Measurements from ENCODE around the gene FHAD1. TPM values are rescaled to one million over a fixed set of nuclear protein-coding genes. Genes with fewer than 3 reads are reported as not detected.

FHAD1 gene
- total and polyA plus RNA-seq, 10 of the 15 experiments (the other 5 are each of a cell fraction or from before 2014, with no cell fraction given) = 0.09 to 1.0 (median 0.32) TPM; not detected in 2

DNA sequence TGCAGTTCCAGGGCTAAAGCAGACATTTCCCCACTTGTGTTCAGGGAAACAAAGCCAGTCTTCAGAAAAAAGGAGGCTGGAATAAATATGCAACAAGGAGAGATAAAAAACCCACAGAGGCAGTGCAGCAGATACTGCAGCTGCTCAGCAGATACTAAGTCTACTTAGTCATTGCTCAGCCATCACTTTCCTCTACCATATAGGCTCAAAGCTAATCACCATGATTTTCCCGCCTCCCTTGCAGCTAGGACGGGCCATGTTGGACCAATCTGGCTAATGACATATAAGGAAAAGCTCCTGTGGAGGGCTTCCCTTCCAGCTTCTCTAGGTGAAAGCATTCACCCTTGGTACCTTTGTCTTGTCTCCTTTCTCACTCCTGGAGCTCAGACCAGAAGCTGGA is 152.7 kb downstream of the FHAD1 start (continued):
- TF ChIP-seq IRF4 (IDR thresholded peaks at IDR 0.05; ENCODE audit: low read depth, low read length) = no peak

DNA sequence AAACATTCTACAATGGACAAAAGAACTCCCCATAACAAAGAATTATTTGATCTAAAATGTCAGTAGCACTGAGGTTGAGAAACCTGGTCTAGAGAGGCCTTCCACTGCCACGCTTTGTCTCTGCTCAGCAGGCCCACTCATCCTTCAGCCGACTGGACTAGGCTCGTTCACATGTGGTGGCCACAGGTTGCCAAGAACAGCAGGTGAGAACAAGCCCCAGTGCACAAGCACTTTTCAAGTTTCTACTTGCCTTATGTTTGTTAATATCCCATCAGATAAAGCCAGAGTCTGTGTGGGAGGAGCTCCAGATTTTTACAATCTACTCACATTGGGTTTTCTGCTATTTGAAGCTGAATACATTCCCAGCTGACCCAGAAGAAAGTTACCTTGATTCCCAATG is 153.6 kb downstream of the FHAD1 start:
- no TSS peak for BruUV-seq (replicated peaks)
- Histone ChIP-seq H3K4me1 (ENCODE audit: control insufficient read depth, insufficient read depth, low read length) (no peaks in the 10 kb centered on the region), H3K4me2 (ENCODE audit: control insufficient read depth, insufficient read depth) (no peak overlapping the region), H2AFZ (ENCODE audit: control insufficient read depth, low read depth, low read length) (no peak overlapping the region), H3K36me3 (ENCODE audit: control insufficient read depth in 2 of 2, insufficient read depth in 2 of 2, low read length in 1 of 2) (no peaks in the 10 kb centered on the region), H3K79me2 (ENCODE audit: control insufficient read depth, insufficient read depth, low read length) (no peaks in the 10 kb centered on the region), H3K9me3 (replicated peaks; ENCODE audit: control insufficient read depth, insufficient read depth, low read length) (no peaks in the 10 kb centered on the region; the same call in 2 of the 3 replicates), H3K4me3 (no peak overlapping the region), H3K27ac (ENCODE audit: control insufficient read depth, insufficient read depth) (no peak overlapping the region), H3K9ac (ENCODE audit: control insufficient read depth, insufficient read depth, low read length) (no peak overlapping the region), H3K27me3 (replicated peaks in 1 of 2; ENCODE audit: control insufficient read depth in 2 of 2, insufficient read depth in 2 of 2, low read length in 1 of 2) (no peaks in the 10 kb centered on the region), H4K20me1 (ENCODE audit: control insufficient read depth, insufficient read depth) (no peaks in the 10 kb centered on the region)
- 49% methylated on average over 3 of the region's 3 CpGs for WGBS (ENCODE audit: insufficient coverage, insufficient replicate concordance, low lambda C conversion rate, missing lambda C conversion rate)
- DNase-seq (ENCODE audit: low read depth, low spot score) (no peak), ATAC-seq (no peak), FAIRE-seq (no peak)
- POLR2A ChIA-PET = no interaction called here
- intact Hi-C loops (cut with micrococcal nuclease; ENCODE audit: unreplicated experiment) = no loop called here
- RAD21 ChIA-PET (ENCODE audit: unreplicated experiment) = interaction anchor here (1.4 kb wide), 1 partner anchor 19 kb away, joined by 3 read pairs; no protein-coding TSS in a partner anchor
- SMC1A ChIA-PET (ENCODE audit: uncharacterized antibody, unreplicated experiment) = no interaction called here
- in situ Hi-C loops (cut with MboI) = no loop called here
- CTCF ChIA-PET = interaction anchor here (1.1 to 1.7 kb wide), 2 partner anchors 31 to 80 kb away, joined by 3 to 4 read pairs; no protein-coding TSS in a partner anchor
- TF ChIP-seq, protein P1, sequence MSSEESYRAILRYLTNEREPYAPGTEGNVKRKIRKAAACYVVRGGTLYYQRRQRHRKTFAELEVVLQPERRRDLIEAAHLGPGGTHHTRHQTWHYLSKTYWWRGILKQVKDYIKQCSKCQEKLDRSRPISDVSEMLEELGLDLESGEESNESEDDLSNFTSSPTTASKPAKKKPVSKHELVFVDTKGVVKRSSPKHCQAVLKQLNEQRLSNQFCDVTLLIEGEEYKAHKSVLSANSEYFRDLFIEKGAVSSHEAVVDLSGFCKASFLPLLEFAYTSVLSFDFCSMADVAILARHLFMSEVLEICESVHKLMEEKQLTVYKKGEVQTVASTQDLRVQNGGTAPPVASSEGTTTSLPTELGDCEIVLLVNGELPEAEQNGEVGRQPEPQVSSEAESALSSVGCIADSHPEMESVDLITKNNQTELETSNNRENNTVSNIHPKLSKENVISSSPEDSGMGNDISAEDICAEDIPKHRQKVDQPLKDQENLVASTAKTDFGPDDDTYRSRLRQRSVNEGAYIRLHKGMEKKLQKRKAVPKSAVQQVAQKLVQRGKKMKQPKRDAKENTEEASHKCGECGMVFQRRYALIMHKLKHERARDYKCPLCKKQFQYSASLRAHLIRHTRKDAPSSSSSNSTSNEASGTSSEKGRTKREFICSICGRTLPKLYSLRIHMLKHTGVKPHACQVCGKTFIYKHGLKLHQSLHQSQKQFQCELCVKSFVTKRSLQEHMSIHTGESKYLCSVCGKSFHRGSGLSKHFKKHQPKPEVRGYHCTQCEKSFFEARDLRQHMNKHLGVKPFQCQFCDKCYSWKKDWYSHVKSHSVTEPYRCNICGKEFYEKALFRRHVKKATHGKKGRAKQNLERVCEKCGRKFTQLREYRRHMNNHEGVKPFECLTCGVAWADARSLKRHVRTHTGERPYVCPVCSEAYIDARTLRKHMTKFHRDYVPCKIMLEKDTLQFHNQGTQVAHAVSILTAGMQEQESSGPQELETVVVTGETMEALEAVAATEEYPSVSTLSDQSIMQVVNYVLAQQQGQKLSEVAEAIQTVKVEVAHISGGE (CRISPR knock-in tag; IDR thresholded peaks at IDR 0.05) = no peak
- TF ChIP-seq NFXL1 (IDR thresholded peaks at IDR 0.05; ENCODE audit: borderline replicate concordance) (no peak), EZH2 (IDR thresholded peaks at IDR 0.05; ENCODE audit: borderline replicate concordance, control insufficient read depth, low read depth, low read length) (no peak), POLR2A (IDR thresholded peaks at IDR 0.05; ENCODE audit: low read depth, low read length) (no peak), TAF1 (IDR thresholded peaks at IDR 0.05; ENCODE audit: borderline replicate concordance, low read depth, low read length) (no peak), BACH1 (IDR thresholded peaks at IDR 0.05; ENCODE audit: borderline replicate concordance) (no peak), FOXM1 (IDR thresholded peaks at IDR 0.05; ENCODE audit: low read depth, low read length) (no peak), TARDBP (IDR thresholded peaks at IDR 0.05; ENCODE audit: borderline replicate concordance) (no peak), ESRRA (IDR thresholded peaks at IDR 0.05; ENCODE audit: low read length) (no peak), RB1 (IDR thresholded peaks at IDR 0.05; ENCODE audit: borderline replicate concordance) (no peak), CBFB (IDR thresholded peaks at IDR 0.05; ENCODE audit: low read depth) (no peak), MXI1 (IDR thresholded peaks at IDR 0.05; ENCODE audit: low read depth, low read length) (no peak), POU2F2 (IDR thresholded peaks at IDR 0.05; ENCODE audit: borderline replicate concordance, low read depth, low read length) (no peak), TCF7 (IDR thresholded peaks at IDR 0.05; ENCODE audit: borderline replicate concordance) (no peak)
- TF ChIP-seq, protein P2, sequence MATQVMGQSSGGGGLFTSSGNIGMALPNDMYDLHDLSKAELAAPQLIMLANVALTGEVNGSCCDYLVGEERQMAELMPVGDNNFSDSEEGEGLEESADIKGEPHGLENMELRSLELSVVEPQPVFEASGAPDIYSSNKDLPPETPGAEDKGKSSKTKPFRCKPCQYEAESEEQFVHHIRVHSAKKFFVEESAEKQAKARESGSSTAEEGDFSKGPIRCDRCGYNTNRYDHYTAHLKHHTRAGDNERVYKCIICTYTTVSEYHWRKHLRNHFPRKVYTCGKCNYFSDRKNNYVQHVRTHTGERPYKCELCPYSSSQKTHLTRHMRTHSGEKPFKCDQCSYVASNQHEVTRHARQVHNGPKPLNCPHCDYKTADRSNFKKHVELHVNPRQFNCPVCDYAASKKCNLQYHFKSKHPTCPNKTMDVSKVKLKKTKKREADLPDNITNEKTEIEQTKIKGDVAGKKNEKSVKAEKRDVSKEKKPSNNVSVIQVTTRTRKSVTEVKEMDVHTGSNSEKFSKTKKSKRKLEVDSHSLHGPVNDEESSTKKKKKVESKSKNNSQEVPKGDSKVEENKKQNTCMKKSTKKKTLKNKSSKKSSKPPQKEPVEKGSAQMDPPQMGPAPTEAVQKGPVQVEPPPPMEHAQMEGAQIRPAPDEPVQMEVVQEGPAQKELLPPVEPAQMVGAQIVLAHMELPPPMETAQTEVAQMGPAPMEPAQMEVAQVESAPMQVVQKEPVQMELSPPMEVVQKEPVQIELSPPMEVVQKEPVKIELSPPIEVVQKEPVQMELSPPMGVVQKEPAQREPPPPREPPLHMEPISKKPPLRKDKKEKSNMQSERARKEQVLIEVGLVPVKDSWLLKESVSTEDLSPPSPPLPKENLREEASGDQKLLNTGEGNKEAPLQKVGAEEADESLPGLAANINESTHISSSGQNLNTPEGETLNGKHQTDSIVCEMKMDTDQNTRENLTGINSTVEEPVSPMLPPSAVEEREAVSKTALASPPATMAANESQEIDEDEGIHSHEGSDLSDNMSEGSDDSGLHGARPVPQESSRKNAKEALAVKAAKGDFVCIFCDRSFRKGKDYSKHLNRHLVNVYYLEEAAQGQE (IDR thresholded peaks at IDR 0.05; ENCODE audit: low read depth, low read length) = no peak
